Measurements from ENCODE around the gene ADRA2B. TPM values are rescaled to one million over a fixed set of nuclear protein-coding genes. Genes with fewer than 3 reads are reported as not detected.

Gene ADRA2B
- total and polyA plus RNA-seq, 2 donors (not counting 1 experiment from before 2014, with no cell fraction given): 0.07 TPM; not detected in 1

DNA sequence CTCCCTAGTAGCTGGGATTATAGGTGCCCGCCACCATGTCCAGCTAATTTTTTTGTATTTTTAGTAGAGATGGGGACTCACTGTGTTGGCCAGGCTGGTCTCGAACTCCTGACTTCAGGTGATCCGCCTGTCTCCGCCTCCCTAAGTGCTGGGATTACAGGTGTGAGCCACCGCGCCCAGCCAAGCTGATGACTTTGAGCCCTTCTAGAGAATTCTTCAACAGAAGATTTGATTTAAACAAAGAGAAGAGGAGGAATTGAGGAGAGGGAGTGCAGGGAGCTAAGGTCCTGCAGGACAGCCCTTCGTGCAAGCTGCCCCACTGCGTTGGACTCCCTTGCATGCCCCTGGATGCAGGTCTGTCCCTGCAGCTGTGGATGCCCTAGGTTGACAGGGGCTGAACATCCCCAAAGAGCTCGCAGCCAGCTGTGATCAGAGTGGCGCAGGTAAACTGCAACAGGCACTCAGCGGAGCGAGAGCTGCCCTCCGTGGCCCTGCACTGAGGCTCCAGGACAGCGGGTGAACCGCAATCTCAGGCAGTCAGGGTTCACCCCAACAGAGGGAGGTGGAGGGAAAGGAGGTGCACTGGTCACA is 13.7 kb downstream of the ADRA2B start:
- Histone ChIP-seq H3K27me3 (ENCODE audit: control insufficient read depth, insufficient read depth, low read length) (peaks cover 2% of the 10 kb centered on the region), H2AFZ (ENCODE audit: low read length) (no peak overlapping the region), H3K36me3 (ENCODE audit: control insufficient read depth, insufficient read depth, low read length) (no peaks in the 10 kb centered on the region), H4K20me1 (ENCODE audit: control insufficient read depth, extremely low read depth, insufficient read depth, low read length) (no peaks in the 10 kb centered on the region), H3K9me3 (ENCODE audit: control insufficient read depth, insufficient read depth, low read depth, low read length) (no peaks in the 10 kb centered on the region), H3K4me2 (ENCODE audit: extremely low read depth, insufficient read depth, low read length) (no peak overlapping the region), H3K4me3 (replicated peaks in 1 of 4; ENCODE audit: control extremely low read depth in 1 of 4, insufficient read depth in 1 of 4, low read depth in 3 of 4, low read length in 4 of 4) (no peak overlapping the region), H3K4me1 (ENCODE audit: control insufficient read depth, extremely low read depth, insufficient read depth, low read length) (no peaks in the 10 kb centered on the region), H3K9ac (ENCODE audit: insufficient read depth, low read length) (no peak overlapping the region), H3K27ac (ENCODE audit: insufficient read depth, low read length) (no peak overlapping the region), H3K79me2 (ENCODE audit: control insufficient read depth, insufficient read depth, low read length) (no peaks in the 10 kb centered on the region)
- no peak for DNase-seq (ENCODE audit: low read depth in 2 of 2)
- TF ChIP-seq, protein P1, sequence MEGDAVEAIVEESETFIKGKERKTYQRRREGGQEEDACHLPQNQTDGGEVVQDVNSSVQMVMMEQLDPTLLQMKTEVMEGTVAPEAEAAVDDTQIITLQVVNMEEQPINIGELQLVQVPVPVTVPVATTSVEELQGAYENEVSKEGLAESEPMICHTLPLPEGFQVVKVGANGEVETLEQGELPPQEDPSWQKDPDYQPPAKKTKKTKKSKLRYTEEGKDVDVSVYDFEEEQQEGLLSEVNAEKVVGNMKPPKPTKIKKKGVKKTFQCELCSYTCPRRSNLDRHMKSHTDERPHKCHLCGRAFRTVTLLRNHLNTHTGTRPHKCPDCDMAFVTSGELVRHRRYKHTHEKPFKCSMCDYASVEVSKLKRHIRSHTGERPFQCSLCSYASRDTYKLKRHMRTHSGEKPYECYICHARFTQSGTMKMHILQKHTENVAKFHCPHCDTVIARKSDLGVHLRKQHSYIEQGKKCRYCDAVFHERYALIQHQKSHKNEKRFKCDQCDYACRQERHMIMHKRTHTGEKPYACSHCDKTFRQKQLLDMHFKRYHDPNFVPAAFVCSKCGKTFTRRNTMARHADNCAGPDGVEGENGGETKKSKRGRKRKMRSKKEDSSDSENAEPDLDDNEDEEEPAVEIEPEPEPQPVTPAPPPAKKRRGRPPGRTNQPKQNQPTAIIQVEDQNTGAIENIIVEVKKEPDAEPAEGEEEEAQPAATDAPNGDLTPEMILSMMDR (conservative IDR thresholded peaks at IDR 0.05 in 1 of 2, IDR thresholded peaks at IDR 0.05 in 1 of 2; ENCODE audit: low read depth in 1 of 2, low read length in 2 of 2): no peak
- TF ChIP-seq EZH2 (IDR thresholded peaks at IDR 0.05; ENCODE audit: low read length, missing control alignments): no peak

DNA sequence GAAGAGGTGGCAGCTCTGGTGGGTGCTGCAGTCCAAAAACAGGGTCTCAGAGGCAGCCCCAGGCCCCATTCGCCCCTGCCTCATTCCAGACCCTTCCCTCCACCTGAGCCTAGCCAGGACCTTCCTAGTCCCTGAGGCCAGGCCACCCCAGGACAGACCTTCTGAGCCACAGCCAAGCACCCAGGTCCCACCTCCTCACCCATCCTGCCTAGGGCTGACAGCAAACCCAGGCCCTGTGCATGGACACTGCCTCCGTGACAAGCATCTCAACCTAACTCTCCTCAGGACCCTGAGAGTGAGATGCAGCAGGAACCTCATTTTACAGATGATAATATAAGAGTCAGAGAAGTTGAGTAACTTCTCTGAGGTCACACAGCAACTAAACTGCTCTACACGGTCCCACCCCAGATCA is 15.5 kb downstream of the ADRA2B start:
- no peak overlapping the region for H3K27ac ChIP-seq (ENCODE audit: insufficient read depth, low read length)
- H3K36me3 ChIP-seq (ENCODE audit: control insufficient read depth, insufficient read depth, low read length): no peaks in the 10 kb centered on the region
- no peak for TF ChIP-seq EZH2 (IDR thresholded peaks at IDR 0.05; ENCODE audit: low read length, missing control alignments)
- TF ChIP-seq, protein P1 (conservative IDR thresholded peaks at IDR 0.05 in 1 of 2, IDR thresholded peaks at IDR 0.05 in 1 of 2; ENCODE audit: low read depth in 1 of 2, low read length in 2 of 2): no peak
- peaks cover 2% of the 10 kb centered on the region for H3K27me3 ChIP-seq (ENCODE audit: control insufficient read depth, insufficient read depth, low read length)
- no peak overlapping the region for H2AFZ ChIP-seq (ENCODE audit: low read length)
- no peaks in the 10 kb centered on the region for H3K79me2 ChIP-seq (ENCODE audit: control insufficient read depth, insufficient read depth, low read length)
- no peaks in the 10 kb centered on the region for H3K9me3 ChIP-seq (ENCODE audit: control insufficient read depth, insufficient read depth, low read depth, low read length)
- H3K4me3 ChIP-seq (replicated peaks in 1 of 4; ENCODE audit: control extremely low read depth in 1 of 4, insufficient read depth in 1 of 4, low read depth in 3 of 4, low read length in 4 of 4): no peak overlapping the region
- H3K4me1 ChIP-seq (ENCODE audit: control insufficient read depth, extremely low read depth, insufficient read depth, low read length): no peaks in the 10 kb centered on the region
- H3K4me2 ChIP-seq (ENCODE audit: extremely low read depth, insufficient read depth, low read length): no peak overlapping the region
- H4K20me1 ChIP-seq (ENCODE audit: control insufficient read depth, extremely low read depth, insufficient read depth, low read length): no peaks in the 10 kb centered on the region
- no peak overlapping the region for H3K9ac ChIP-seq (ENCODE audit: insufficient read depth, low read length)
- DNase-seq (ENCODE audit: low read depth in 2 of 2): no peak

DNA sequence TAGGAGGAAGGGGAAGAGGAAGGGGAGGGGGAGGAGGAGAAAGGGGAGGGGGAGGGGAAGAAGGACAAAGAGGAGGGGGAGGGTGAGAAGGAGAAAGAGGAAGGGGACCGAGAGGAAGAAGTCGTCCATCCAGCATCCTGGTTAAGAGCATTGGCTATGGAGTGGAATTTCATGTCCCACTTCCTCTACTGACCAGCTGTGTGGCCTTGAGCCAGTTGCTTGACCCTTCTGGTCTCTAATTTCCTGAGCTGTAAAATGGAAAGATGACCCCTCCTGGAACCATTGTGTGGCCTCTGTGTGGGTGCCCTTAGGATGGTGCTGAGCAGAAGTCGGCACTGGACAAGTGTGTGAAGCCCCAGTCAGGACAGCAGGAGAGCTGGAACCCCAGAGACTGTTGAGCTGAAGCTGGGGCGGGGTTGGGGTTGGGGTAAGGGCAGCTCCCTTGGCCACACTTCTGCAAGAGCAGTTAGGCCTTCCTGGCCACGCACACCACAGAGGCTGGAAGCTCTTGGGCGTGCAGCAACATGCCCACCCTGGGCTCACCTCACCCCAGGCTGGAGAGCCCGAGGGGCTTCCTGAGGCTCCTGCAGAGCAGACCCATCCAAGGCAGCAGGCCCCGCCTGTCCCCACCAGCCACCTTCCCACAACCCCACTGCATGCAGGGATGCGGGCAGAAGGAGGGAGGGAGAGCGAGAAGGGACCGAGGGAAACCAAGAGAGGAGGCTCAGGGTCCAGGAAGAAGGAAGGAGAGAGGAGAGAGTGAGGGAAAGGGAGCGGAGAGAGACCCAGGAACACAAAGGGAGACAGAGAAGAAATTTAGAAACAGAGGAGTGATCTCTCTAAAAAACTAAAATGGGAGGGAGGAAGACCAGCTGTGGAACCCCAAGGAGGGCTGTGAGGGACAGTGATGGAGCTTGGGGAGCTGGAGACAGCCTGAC is 16.2 kb downstream of the ADRA2B start:
- Histone ChIP-seq H2AFZ (ENCODE audit: low read length) (no peak overlapping the region), H3K79me2 (ENCODE audit: control insufficient read depth, insufficient read depth, low read length) (no peaks in the 10 kb centered on the region), H3K9me3 (ENCODE audit: control insufficient read depth, insufficient read depth, low read depth, low read length) (no peaks in the 10 kb centered on the region), H3K27ac (ENCODE audit: insufficient read depth, low read length) (no peak overlapping the region), H3K36me3 (ENCODE audit: control insufficient read depth, insufficient read depth, low read length) (no peaks in the 10 kb centered on the region), H3K27me3 (ENCODE audit: control insufficient read depth, insufficient read depth, low read length) (peaks cover 2% of the 10 kb centered on the region), H3K4me3 (replicated peaks in 1 of 4; ENCODE audit: control extremely low read depth in 1 of 4, insufficient read depth in 1 of 4, low read depth in 3 of 4, low read length in 4 of 4) (no peak overlapping the region), H3K9ac (ENCODE audit: insufficient read depth, low read length) (no peak overlapping the region), H4K20me1 (ENCODE audit: control insufficient read depth, extremely low read depth, insufficient read depth, low read length) (no peaks in the 10 kb centered on the region), H3K4me2 (ENCODE audit: extremely low read depth, insufficient read depth, low read length) (no peak overlapping the region), H3K4me1 (ENCODE audit: control insufficient read depth, extremely low read depth, insufficient read depth, low read length) (no peaks in the 10 kb centered on the region)
- TF ChIP-seq, protein P1 (conservative IDR thresholded peaks at IDR 0.05 in 1 of 2, IDR thresholded peaks at IDR 0.05 in 1 of 2; ENCODE audit: low read depth in 1 of 2, low read length in 2 of 2): no peak
- DNase-seq (ENCODE audit: low read depth in 2 of 2): no peak
